Hepatocyte (in vitro differentiated cells): Measurements from ENCODE around the gene EGLN1.

Source experiments
- CTCF ChIP-seq: fragments of 200-600 bp; sonication (generic); IDR thresholded peaks from 2 replicates; pipeline ENCODE4 v1.5.1; 2016; ENCODE audit warnings: antibody characterized with exemption, mild to moderate bottlenecking; ENCODE audit not compliant: poor library complexity
- EZH2phosphoT487 ChIP-seq: fragments of 200-600 bp; sonication (generic); IDR thresholded peaks from one replicate; pipeline ENCODE4 v1.6.1; 2018; ENCODE audit warnings: antibody characterized with exemption, mild to moderate bottlenecking, low read depth, moderate library complexity; ENCODE audit not compliant: unreplicated experiment, severe bottlenecking

DNA sequence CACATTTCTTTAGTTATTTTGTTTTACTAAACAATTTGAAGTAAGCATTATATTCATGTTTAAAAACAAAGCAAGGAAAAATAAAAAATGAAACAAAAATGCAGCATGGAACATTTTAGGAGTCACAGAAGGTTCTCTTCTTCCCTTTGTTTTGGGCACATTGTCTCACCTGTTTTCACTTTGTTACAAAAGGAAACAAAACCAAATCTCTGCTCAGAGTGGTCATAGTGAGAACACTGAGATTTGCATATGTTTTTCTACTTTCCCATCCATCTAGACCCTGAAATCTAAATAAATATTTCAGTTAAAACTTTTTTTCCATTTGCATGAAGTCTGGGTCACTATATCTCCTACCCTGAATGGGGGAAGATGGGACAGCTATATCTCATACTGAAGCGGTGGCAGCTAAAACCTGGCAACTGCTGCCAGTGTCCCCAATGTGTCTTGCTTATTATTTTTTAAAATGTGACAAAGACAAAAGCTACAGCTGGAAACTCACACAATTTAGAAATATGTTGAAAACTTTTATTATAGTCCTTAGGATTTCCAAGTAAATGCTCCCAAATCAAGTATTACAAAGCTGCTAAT lies 87.9 kb downstream of the EGLN1 start:
- TF ChIP-seq CTCF (no peak), EZH2phosphoT487 (no peak)
